Measurements from ENCODE around the gene CCDC138.

DNA sequence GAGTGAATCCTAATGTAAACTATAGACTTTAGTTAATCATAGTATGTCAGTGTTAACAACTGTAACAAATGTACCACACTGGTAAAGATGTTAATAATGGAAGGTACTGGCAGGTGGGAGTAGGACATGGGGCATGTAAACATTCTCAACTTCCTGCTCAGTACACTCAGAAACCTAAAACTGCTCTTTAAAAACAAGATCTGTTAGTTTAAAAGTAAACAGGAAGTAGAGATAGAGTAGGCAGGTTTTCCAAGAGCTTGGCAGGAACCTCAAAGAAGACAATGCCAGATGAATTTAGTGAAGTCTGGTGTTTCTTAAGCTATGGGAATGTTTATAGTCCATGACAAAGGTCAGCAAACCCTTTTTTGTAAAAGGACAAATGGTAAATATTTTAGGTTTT, 46.6 kb downstream of the CCDC138 start:
- TF ChIP-seq, protein P1, sequence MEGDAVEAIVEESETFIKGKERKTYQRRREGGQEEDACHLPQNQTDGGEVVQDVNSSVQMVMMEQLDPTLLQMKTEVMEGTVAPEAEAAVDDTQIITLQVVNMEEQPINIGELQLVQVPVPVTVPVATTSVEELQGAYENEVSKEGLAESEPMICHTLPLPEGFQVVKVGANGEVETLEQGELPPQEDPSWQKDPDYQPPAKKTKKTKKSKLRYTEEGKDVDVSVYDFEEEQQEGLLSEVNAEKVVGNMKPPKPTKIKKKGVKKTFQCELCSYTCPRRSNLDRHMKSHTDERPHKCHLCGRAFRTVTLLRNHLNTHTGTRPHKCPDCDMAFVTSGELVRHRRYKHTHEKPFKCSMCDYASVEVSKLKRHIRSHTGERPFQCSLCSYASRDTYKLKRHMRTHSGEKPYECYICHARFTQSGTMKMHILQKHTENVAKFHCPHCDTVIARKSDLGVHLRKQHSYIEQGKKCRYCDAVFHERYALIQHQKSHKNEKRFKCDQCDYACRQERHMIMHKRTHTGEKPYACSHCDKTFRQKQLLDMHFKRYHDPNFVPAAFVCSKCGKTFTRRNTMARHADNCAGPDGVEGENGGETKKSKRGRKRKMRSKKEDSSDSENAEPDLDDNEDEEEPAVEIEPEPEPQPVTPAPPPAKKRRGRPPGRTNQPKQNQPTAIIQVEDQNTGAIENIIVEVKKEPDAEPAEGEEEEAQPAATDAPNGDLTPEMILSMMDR (conservative IDR thresholded peaks at IDR 0.05; ENCODE audit: low read depth, low read length), result no peak
- TF ChIP-seq EZH2 (IDR thresholded peaks at IDR 0.05; ENCODE audit: low read length, unreplicated experiment), result no peak
